Stimulated activated CD8-positive, alpha-beta memory T cell treated with anti-CD3 and anti-CD28 coated beads, Interleukin-2, amount 100 ng/mL, for 1 hour (primary cell): ENCODE measurements around the gene SRSF2.
"Not testable (repeated sequence)": the region's sequence is repeated elsewhere in the genome, so short reads cannot be mapped to it uniquely, and the experiment has no call there.

Experiments used
- DNase-seq, 2 donors: peaks; one replicate each; pipeline ENCODE4 v3.0.0-alpha.2; 2020; ENCODE audit warnings: low read depth in 2 of 2

The SRSF2 gene

DNA sequence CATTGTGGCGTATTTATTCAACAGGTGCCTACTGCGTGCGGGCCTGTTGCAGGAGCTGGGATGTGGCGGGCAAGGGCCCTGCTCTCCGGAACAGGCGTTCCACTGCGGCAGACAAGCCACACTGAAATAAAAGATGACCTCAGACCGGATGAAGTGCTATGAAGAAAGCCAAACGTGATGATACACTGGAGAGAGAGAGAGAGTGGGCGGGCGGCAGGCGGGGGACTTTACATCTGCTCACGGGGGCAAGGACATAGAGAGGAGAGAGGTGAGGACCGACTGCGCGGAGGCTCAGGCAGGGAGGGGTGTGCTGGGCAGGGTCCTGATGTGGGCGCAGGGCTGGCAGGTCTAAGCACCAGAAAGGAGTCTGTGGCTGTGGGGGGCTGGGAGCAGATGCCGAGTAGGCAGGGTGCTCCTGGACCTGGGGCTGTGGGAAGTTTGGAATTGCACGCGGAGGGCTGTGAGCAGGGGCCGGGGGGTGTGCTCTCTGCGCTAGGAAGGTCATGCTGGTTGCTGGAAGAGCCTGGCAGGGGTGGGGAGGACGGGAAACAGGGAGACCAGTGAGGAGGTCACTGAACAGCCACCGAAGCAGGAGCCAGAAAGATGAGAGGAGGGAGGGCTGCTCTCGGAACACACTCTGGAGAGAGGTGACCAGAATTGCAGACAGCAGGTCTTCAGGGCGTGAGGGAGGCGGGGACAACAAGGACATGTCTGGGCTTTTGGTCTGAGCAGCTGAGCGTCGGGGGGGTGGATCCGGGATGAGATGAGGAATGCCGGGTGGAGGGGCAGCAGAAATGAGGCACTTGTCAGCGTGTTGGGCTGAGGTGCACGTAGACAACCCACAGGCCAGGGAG is 36.3 kb downstream of the SRSF2 start:
- no peak for DNase-seq

DNA sequence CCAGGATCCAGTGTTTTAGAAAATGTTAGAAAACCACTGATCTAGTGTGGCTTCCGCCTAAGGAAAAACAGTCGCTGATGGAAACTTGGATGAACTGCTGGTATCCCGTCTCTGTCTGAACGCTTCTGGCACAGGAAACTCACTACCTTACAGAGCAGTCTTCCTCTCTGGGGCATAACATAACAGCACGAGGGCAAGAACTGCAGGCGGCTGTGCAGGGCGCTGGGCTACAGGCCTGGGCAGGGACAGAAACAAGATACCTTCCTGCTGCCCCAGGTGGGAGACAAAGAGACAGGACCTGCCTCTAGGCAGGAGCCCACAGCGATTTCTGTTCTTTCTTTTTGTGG is 36.9 kb downstream of the SRSF2 start:
- DNase-seq, result no peak

DNA sequence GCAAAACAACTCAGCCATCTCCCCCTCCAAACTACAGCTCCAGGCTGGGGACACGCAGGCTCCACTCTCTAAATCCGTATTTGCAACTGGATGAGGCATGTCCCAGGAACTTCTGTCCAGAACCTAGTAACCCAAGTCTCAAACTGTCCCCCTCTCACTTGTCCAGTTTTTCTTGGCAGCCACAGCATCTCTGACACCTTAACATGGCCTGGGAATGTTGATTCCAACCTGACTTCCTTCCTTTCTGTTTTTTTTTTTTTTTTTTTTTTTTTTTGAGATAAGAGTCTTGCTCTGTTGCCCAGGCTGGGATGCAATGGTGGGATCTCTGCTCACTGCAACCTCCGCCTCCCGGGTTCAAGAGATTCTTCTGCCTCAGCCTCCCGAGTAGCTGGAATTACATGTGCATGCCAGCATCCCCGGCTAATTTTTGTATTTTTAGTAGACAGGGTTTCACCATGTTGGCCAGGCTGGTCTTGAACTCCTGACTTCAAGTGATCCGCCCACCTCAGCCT is 38.6 kb downstream of the SRSF2 start:
- not testable (repeated sequence) for DNase-seq

DNA sequence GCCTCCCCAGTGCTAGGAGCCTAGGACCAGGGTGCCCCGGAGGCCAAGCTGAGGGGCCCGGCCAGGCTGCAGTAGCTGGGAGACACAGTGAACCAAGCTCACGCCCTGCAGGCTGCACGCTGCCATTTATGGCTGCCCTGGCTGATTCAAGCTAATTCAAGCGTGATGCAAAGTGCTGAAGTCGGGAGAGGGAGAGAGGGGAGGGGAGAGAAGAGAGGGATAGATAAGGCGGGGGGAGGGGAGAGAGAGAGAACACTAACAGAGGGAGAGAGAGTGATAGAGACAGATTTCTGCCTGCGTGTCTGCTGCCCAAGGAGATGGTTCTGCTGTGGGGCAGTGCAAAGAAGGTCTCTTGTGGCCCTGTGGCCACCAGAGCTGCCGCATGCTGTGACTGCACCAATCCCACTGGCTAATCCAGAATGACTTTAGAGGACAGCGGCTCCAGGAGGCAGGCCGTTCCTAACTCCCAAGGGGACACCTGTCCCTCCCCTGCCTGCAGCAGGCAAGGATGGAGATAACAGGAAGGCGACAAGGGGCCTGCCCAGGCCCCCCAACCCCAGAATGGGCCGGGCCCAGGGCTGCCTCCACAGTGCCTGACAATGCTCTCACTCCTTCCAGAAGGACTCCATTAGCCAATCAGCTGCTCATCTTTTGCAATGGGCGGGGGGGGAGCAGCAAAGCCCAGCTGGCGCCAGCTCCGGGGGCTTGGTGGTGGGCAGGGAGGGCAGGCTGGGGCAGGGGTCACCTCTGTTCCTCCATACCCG is 39.2 kb downstream of the SRSF2 start:
- DNase-seq, result no peak

DNA sequence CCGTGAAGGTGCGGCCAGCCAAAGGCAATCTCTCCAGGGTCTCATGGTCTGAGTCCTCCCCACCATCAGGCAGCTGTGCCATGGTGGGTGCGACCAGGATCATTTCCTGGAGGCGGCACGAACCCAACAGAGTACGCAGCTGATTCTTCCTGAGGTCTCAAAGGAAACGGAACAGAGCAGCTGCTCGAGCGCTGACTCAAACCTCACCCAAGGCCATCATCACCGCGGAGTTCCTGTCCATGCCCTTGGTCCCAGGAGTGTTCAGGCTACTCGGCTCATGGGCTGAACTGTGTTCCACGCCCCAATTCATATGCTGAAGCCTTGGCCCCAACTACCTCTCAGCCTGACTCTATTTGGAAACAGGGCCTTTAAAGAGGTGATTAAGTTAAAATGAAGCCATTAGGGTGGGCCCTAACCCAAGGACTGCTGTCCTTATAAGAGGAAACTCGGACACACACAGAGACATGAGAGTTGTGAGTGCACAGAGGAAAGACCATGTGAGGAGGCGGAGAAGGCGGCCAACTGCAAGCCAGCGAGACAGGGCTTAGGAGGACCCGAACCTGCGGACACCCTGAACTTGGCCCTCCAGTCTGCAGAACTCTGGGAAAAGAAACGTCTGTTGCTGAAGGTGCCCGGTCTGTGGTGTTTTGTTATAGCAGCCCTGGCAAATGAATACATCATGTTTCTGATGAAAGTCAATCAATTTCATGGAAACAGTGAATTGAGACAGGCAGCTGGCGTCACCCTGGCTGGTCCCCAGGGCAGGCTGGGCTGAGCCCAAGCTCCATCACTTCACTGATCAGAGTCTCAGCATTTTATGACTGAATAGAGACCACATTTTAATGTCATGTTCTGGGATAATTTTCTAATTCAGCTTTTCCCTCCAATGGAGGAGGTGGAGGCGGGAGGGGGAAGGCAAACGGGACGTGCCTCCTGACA is 40.1 kb downstream of the SRSF2 start:
- DNase-seq, result no peak

DNA sequence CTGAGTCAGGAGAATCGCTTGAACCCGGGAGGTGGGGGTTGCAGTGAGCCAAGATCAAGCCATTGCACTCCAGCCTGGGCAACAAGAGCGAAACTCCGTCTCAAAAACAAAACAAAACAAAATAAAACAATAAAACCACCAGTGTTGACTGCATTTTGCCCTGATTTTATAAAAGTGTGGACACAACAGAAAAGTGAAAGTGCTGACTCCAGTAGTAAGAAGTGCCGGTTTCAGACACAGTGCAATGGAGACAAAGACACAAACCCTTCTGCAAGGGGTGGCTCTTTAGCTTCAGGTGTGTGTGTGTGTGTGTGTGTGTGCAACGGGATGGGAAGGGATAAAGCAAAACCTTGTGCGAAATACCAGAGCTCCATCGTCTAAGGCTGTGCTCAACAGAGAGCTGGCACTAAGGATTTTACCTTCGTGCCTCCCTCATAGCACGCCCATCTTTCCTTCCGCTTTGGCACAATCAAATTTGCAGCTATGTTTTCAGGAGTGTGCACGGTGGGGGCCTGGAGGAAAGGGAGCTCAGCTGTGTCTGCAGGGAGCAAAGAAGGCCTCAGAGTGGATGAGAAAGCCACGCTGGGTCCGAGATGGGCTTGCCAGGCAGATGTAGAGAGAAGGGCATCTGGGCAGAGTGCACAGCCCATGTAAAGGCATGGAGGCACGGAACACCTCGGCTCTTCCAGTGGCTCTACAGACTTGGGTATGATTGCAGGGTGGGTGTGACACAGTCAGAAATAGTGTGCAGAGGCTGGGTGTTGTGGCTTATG is 41.9 kb downstream of the SRSF2 start:
- no peak for DNase-seq

DNA sequence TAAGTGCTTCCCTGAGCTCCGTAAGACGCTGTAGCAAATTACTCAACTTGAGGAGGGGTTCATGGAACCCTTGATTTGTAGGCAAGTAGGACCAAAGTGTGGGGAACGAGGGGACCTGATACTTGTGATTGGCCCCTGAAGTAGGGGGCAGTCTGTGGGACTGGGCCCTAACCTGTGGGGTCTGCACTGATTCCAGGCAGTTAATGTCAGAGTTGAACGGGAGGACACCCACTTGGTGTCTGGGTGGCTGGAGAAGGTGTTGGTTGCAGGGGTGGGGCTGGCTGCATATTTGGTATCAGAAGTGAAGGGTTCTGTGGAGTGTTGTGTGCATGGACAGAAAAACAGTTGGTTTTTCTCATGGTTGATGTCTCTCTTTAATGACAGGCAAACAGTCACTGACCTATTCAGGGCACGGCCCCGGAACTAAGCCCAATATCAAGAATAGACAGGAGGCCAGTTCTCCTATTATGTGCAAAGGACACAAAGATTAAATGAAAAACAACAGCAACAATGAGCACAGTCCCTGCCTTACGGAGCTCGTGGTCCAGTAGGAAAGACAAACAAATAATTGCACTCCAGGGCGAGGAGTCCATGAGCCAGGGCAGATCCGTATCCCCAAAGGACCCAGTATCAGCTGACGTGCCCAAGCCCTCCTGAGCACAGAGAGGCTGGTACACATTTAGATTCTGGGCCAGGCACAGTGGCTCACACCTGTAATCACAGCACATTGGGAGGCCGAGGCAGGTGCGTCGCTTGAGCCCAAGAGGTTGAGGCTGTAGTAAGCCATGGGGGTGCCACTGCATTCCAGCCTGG is 45.5 kb downstream of the SRSF2 start:
- no peak for DNase-seq

DNA sequence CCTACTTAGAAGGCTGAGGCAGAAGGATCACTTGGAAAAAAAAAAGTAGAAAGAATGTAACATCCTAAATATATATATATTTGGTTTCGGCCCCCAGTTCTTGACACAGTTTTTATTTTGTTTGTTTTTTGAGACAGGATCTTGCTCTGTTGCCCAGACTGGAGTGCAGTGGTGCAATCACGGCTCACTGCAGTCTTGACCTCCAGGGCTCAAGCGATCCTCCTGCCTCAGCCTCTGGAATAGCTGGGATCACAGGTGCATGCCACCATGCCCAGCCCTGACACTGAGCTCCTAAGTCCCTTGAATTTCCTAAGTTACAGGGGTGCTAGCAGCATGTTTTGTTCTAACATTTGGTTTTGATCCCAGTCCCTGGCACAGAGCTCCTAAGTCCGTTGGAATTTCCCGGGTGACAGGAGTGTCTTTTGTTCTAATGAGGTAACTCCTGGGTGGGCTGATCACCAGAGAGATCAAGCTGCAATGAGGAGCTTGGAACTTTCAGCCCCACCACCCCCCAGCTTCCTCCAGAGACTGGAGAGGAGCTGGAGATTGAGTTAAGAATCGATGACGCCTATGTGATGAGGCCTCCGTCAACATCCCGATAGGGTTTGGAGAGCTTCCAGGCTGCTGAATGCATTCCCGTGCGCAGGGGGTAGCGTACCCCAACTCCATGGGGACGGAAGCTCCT is 46.4 kb downstream of the SRSF2 start:
- no peak for DNase-seq

DNA sequence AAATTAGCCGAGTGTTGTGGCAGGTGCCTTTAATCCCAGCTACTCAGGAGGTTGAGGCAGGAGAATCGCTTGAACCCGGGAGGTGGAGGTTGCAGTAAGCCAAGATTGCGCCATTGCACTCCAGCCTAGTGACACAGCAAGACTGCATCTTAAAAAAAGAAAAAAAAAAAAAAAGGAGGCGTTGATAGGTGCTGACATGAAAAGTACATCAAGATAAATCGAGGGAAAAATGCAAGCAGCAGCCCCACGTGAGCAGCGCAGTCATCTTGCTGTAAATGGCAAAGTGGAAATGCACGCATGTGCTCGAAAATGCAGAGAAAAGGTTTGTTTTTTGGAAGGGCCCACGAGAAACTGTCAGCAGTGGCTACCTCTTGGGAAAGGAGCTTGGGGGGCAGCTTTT is 47.3 kb downstream of the SRSF2 start:
- DNase-seq, result no peak

DNA sequence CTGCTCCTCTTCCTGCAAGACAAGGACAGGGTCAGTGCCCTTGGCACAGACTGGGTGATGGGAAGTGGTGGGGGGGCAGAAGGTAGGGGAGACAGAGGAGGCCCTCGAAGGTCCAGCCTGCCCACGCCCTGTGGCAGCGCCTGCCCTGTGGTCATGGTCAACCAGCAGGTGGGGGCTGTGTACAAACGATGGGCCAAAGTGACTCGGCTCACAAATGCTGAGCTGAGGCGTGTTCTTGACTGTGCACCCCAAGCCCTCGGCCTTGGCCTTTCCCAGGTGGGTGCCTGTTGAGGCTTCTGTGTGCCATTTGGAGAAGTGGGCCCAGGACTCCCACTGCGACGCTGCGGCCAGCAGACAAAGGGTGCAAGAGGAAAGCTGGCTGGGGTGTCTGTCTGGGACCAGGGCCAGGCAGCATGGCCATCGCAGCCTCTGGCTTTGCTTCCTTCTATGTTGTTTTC is 48.9 kb downstream of the SRSF2 start:
- no peak for DNase-seq

DNA sequence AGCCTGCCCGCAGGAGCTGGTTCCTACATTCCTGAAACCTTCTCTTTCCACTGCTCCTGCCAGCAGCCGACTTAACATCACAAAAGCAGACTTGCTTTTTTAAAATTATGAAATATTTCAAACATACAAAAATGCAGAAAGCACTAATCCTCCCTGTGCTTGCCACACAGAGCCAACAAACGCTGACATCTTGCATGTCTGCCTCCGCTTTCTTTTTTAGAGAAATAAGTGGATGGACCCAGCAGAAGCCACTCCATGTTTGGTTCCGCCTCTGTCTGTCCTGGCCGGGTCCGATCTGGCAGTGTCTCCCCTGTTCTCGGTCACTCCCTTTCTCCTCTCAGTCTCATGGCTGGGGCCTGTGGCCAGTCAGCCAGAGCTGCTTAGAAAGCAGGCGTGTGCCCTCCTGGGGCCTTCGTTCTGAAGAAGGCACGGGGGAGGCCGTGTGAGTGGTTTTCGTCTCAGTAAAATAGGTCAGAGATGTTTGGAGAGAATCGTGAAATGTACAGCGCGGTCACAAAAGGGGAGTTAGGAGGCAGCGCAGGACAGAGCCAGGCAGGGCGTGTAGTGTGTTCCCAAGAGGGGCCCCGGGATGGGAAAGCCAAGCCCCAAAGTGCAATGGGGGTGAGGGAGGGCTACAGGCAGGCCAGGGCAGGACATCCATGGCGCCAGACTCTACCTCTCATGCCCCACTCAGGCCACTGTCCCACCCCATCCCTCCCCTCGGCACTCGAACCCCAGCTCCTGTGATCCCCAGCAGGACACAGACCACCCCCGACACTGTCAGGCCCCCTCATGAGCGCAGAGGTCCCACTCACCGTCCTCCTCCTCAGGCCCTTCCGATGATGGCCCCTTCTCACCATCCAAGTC is 49.6 kb downstream of the SRSF2 start:
- no peak for DNase-seq

DNA sequence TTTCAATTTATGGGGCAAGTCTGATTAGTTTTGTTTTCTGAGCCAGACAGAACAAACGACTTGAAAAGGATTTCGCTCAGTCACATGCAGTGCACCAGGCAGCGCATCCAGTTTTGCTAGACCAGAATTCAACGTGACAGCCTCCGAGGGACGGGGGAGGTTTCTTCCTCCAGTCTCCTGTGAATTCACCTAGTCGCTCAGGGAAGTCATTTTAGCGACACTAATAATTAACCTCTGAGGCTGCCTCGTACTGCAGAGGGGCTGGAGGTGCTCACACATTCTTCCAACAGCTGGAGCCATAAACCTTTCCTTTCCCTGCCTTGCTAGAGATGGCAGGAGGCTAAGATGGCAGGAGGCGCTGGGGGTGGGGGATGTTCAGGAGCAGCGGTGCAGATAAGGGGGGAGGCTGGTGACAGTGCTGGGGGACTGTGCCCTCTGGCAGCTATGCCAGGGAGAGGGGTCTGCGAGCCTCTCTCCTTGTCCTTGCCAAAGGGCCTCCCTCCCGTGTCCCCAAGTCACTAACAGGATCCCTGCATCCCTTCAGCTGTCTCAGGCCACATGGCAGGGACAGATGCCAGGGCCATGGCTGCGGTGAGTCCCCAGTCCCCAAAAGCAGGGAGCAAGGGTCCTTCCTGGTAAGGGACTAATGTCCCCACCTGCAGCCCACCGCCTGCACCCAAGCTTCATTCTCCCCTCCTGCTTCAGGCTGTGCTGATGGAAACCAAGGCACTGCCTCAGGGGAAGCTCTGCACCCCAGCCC is 50.4 kb downstream of the SRSF2 start:
- no peak for DNase-seq

DNA sequence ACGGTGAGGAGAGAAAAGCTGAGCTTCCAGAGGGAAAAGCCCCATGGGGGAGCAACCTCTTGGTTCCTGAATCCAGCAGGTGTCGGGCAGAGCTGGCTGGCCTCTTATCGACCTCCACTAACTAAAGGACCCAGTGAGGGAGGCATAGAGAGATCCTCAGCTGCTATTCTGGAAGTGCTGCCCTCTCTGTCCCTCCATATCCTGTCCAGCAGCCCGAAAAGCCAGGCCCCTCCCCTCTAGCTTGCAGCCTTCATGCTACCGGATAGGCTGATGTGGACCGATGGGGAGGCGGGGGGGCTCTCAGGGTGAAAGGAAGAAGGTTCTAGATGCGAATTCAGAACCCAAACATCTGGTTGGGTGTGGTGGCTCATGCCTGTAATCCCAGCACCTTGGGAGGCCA is 51.3 kb downstream of the SRSF2 start:
- DNase-seq, result no peak

DNA sequence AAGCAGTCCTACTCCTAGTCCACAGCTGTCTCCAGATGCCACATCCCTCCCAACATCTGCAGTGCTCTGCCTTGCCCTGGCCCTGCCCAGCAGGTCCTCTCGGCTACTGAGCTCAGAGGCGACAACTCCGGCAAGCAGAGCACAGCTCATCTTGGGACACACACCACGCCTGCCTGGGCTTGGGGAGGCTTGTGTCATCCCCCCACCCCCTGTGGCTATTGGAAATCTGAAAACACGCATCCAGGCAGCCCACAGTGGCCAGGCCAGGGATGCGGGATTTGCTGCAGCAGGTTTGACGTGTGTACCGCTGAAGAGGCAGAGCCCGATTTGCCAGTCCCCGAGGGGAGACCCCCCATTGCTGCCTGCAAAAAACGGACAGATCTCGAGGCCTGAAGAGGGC is 51.8 kb downstream of the SRSF2 start:
- DNase-seq, result no peak

DNA sequence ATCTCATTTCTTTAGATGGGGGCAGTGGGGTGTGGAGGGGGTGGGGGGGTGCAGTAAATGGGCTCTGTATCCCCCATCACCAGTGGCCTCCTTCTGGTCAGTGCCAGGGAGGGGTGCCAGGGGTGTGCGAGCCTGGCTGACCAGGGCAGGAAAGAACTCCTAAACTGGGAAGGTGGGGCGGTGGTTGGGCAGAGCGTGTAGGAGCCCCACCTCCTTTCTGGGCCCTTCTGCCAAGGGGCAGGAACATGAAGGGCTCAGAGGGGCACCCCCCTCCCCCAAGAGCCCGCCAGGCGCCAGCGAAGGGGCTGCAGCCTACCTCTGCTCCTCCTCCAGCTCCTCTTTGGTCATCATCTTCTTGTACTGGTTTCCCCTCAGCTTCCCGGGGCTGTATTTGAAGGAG is 52.4 kb downstream of the SRSF2 start:
- DNase-seq, result no peak
